HUES48 (cell line): ENCODE results near the gene C1QL3.

Source experiments
- H3K27ac ChIP-seq: one replicate; pipeline ENCODE4 v1.7.0; 2013; ENCODE audit warnings: low read depth, low read length, inconsistent platforms
- H3K27me3 ChIP-seq: 2 replicates; pipeline ENCODE4 v1.6.1; 2013; ENCODE audit warnings: mild to moderate bottlenecking, low read length; ENCODE audit not compliant: control insufficient read depth, insufficient read depth
- H3K36me3 ChIP-seq: 2 replicates; pipeline ENCODE4 v1.6.1; 2013; ENCODE audit warnings: low read length; ENCODE audit not compliant: control insufficient read depth, insufficient read depth
- H3K4me1 ChIP-seq: 2 replicates; pipeline ENCODE4 v1.6.1; 2013; ENCODE audit warnings: mild to moderate bottlenecking, low read length; ENCODE audit not compliant: control insufficient read depth, insufficient read depth
- H3K4me3 ChIP-seq: 2 replicates; pipeline ENCODE4 v1.5.1; 2013; ENCODE audit warnings: mild to moderate bottlenecking, low read depth, low read length
- H3K9ac ChIP-seq: 2 replicates; pipeline ENCODE4 v1.6.1; 2013; ENCODE audit warnings: mild to moderate bottlenecking, low read depth, low read length, moderate library complexity
- H3K9me3 ChIP-seq: 2 replicates; pipeline ENCODE4 v1.6.1; 2013; ENCODE audit warnings: low read length; ENCODE audit not compliant: control insufficient read depth, insufficient read depth

Gene C1QL3

DNA sequence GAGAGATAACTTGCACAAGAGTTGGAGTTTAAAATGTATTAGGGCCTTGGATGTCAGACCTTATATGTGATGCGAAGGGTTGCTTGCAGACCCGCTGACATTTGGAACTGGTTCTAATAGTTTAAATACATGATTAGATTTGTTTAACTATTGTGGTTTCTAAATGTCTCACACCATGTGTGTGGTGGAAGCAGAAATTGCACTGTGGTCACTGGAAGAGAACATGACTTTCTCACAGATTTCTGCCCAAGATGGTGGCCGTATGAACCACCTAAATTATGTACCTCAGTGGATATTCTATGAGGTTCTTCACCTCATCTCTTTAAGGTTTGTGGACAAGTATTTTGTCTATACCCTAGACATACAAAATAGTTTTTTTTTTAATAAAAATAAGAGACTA, 8.2 kb upstream of the C1QL3 start:
- no peak overlapping the region for H3K9ac ChIP-seq
- H3K27me3 ChIP-seq = 0 out of 2 replicates have a peak, but pooled peaks cover 2% of the 10 kb centered on the region
- H3K36me3 ChIP-seq = no peaks in the 10 kb centered on the region
- no peaks in the 10 kb centered on the region for H3K9me3 ChIP-seq
- no peak overlapping the region for H3K4me3 ChIP-seq
- peaks cover 15% of the 10 kb centered on the region for H3K4me1 ChIP-seq
- H3K27ac ChIP-seq = no peak overlapping the region

DNA sequence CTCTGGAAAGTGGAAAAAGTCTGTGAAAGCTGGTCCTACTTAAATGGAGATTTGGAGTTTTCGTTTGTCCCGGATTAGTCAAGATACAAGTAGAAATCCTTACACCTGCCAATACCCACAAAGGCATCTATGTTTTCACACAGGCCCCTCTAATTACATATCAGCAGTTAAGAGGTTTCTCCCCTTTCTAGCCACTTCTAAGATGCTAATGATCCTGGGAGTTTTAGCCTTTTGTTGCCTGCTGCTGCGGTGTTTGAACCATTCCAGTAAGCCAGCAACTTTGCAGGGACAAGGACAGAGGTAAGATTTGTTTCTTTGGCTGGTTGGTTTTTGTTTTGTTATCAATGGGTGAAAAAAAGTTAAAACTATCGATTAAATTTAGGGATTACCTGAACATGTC, 5.8 kb upstream of the C1QL3 start:
- no peak overlapping the region for H3K27ac ChIP-seq
- H3K27me3 ChIP-seq = peaks cover 26% of the 10 kb centered on the region
- H3K4me1 ChIP-seq = peaks cover 15% of the 10 kb centered on the region
- H3K36me3 ChIP-seq = no peaks in the 10 kb centered on the region
- H3K9ac ChIP-seq = no peak overlapping the region
- H3K4me3 ChIP-seq = no peak overlapping the region
- H3K9me3 ChIP-seq = no peaks in the 10 kb centered on the region

DNA sequence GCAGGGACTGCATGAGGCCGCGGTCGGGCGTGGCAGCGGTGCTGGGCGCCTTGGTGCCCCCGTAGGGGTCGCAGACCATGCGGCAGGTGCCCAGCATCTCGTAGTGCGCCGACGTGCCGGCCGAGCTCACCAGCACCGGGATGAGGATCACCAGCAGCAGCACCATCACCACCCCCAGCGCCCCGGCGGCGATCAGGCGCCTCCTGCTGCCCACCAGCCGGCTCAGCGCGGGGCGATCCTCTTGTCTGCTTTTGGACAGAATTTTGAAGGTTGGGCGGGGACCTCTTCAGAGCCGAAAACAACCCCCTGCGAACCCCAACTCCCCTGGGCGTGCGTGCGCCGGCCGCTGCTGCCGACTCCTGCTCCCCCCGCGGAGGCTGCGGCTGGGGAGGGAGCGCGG, 779 bp downstream of the C1QL3 start:
- H3K4me3 ChIP-seq = peak overlapping the region; percentile 66
- H3K36me3 ChIP-seq = no peaks in the 10 kb centered on the region
- H3K27me3 ChIP-seq = peaks cover 61% of the 10 kb centered on the region
- H3K9ac ChIP-seq = no peak overlapping the region
- no peaks in the 10 kb centered on the region for H3K9me3 ChIP-seq
- H3K4me1 ChIP-seq = peaks cover 11% of the 10 kb centered on the region; the same call in 1 of the 2 replicates
- H3K27ac ChIP-seq = no peak overlapping the region

DNA sequence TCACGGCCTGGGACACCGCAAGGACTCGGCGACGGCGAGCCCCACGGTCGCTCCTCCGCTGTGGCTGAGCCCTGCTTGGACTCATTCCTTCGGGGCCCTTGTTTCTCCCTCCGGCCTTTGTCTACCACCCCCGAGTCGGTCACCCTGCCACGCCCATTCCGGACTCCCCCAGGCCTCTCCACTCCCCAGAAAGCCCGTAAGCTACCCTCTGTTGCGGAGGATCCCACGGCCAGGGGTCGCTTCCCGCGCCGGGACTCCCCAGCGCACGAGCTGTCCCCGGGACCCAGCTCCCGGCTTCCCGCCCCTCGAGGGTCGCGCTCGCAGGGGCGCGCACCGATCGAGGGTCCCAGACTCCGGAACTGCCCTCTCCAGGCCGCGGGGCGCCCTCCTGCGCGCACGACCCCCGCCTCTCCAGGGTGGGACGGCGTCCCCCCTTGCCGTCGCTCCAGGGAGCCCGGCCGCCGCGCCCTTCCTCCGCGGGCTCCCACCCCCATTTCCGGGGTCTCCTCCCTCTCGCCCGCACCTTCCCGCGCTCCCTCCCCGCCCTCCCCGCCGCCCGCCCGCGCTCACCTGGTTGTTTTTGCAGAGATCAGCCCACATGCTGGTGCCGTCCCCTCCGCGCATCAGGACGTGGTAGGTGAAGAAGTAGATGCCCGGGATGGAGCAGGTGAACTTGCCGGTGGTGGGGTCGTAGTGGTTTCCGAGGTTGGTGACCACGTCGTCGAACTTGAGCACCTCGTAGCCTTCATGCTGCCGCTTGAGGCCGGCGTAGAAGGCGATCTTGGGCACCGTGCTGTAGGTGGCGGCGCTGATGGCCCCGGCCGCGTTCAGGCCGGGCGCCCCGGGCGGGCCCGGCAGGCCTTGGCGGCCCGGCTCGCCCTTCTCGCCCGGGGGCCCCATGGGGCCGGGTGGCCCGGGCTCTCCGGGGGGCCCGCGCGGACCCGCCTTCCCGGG, 1.5 kb downstream of the C1QL3 start:
- peak overlapping the region; percentile 3; the same call in 1 of the 2 replicates for H3K9ac ChIP-seq
- H3K36me3 ChIP-seq = no peaks in the 10 kb centered on the region
- H3K27ac ChIP-seq = no peak overlapping the region
- H3K27me3 ChIP-seq = peaks cover 61% of the 10 kb centered on the region
- H3K4me3 ChIP-seq = peak overlapping the region; percentile 66
- no peaks in the 10 kb centered on the region for H3K9me3 ChIP-seq
- H3K4me1 ChIP-seq = peaks cover 11% of the 10 kb centered on the region; the same call in 1 of the 2 replicates

DNA sequence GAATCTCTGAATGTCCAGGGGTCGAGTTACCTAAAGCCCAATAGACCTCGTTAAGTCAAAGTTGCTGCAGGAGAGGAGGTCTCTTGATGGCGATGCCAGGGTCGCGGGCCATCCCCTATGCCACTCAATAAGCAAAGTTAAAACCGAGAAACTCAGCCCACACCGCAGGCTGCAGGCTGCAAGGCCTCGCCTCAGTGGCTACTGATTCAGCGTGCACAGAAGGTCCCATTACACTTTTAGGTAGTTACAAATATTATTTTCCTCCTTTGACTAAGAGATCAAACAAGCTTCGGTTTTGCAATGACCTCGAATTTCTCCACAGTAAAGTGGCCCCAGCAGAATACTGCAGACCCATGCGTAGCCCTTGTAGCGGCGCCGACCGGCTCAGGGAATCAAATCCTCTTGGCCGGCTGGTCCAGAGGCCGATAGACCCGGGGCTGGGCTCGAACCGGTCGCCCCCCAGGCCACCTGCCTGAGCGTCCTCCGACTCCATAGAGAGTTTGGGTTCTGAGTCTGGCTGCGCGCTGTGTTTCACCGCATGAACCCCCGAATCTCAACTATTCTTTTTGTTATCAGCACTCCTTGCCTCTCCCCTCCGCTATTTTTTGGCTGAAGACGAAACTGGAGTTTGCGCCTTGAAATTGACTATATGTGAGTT, 2.3 kb downstream of the C1QL3 start:
- H3K9ac ChIP-seq = peak overlapping the region; percentile 3; the same call in 1 of the 2 replicates
- H3K27ac ChIP-seq = no peak overlapping the region
- peak overlapping the region; percentile 66 for H3K4me3 ChIP-seq
- H3K27me3 ChIP-seq = peaks cover 57% of the 10 kb centered on the region
- peaks cover 11% of the 10 kb centered on the region; the same call in 1 of the 2 replicates for H3K4me1 ChIP-seq
- H3K36me3 ChIP-seq = no peaks in the 10 kb centered on the region
- H3K9me3 ChIP-seq = no peaks in the 10 kb centered on the region

DNA sequence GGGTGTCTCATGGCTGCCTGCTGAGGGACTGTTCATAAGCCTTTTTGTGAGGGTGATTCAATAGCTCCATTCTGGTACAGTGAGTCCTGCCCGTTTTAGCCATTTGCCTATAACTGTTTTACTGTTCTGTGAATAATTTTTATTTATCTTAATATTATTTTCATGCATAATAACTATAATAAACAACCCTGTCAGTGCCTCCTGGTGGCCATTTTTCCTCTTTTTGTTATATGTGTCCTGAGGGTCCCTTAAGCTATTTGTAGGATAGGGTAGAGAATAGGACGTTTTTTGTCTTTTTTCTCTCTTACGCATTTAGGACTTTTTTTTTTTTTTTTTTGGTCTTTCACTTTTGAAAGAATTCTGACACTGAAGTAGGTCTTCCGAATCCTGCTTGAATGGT, 2.9 kb downstream of the C1QL3 start:
- Histone ChIP-seq H3K36me3 (no peaks in the 10 kb centered on the region), H3K9ac (no peak overlapping the region), H3K27ac (no peak overlapping the region), H3K4me1 (peaks cover 11% of the 10 kb centered on the region; the same call in 1 of the 2 replicates), H3K4me3 (0 out of 2 replicates have a peak overlapping the region, but pooled peaks have one; percentile 66), H3K9me3 (no peaks in the 10 kb centered on the region), H3K27me3 (peaks cover 51% of the 10 kb centered on the region)

DNA sequence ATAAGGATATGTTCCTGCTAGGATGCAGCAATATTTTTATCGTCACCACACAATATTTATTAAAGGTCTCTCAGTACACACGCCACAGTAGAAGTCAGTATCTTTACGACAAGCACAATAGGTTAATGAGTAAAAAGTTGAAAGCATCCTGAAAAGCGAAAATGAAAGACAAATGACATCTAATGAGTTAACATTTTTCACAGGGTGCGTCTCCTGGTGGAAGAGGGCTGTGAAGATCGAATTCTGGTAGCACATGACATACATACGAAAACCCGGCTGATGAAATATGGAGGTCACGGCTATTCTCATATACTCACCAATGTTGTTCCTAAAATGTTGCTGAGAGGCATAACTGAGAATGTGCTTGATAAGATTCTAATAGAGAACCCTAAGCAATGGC, 10.8 kb downstream of the C1QL3 start:
- Histone ChIP-seq H3K4me1 (no peaks in the 10 kb centered on the region), H3K27me3 (no peaks in the 10 kb centered on the region), H3K36me3 (no peaks in the 10 kb centered on the region), H3K9me3 (no peaks in the 10 kb centered on the region), H3K9ac (no peak overlapping the region), H3K27ac (no peak overlapping the region), H3K4me3 (no peak overlapping the region)

DNA sequence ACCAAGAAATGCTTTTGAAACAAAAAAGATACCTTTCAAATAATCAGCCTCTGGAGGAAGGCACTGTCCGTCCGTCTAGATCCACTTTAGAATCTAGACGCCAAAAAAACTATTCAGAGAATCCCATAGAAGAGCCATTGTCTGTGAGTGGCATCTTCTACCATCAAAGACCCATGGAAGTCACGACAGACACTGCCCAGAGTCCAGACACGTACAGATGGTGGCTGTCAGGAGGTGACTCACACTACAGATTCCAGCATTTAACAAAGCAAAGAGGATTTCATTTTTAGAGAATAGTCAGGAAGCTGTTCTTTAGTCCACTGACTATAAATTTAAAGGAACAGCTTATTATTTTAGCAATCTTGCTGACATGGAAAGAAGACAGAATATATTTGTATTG, 11.7 kb downstream of the C1QL3 start:
- no peaks in the 10 kb centered on the region for H3K4me1 ChIP-seq
- H3K27ac ChIP-seq = no peak overlapping the region
- H3K27me3 ChIP-seq = no peaks in the 10 kb centered on the region
- no peaks in the 10 kb centered on the region for H3K9me3 ChIP-seq
- no peak overlapping the region for H3K4me3 ChIP-seq
- H3K36me3 ChIP-seq = no peaks in the 10 kb centered on the region
- no peak overlapping the region for H3K9ac ChIP-seq

DNA sequence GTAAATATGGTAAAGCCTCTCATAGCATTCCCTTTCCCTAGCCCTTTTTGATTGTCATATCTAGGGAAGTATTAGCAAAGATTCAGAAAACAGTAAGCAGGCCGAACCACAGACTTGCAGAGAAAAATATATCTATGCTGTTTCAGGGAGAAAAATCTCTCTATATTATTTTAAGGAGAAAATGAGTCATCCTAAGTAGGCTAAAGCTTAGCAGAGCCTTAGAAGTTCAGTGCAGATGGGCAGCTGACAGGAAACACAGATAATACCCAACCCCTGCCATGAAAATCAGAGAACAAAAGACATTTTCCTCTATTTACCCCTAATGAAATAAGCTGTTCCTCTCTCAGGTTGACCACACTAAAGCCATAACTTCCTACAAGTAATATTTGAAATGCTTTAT, 16.5 kb downstream of the C1QL3 start:
- H3K9ac ChIP-seq = no peak overlapping the region
- H3K27ac ChIP-seq = no peak overlapping the region
- no peaks in the 10 kb centered on the region for H3K9me3 ChIP-seq
- no peaks in the 10 kb centered on the region for H3K27me3 ChIP-seq
- H3K36me3 ChIP-seq = no peaks in the 10 kb centered on the region
- H3K4me1 ChIP-seq = no peaks in the 10 kb centered on the region
- no peak overlapping the region for H3K4me3 ChIP-seq

DNA sequence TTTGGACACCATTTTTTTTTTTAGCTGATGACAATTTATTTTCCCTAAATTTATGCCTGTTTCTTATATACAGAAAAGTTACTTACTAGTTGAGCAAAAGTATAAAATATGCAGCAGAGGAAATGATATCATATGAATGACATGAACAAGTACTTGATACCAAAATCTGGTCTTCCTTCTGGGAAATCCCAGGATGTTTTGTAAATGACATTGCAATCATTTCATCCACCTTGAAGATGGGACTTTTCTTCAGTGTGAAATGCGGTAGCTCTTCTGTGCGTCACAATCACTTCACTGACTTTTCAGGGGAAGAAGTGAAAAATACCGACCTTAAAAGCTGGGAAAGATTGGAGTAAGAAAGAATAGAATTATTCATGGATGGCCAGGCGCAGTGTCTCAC, 23.8 kb downstream of the C1QL3 start:
- H3K4me1 ChIP-seq = no peaks in the 10 kb centered on the region
- no peak overlapping the region for H3K27ac ChIP-seq
- no peak overlapping the region for H3K9ac ChIP-seq
- H3K27me3 ChIP-seq = no peaks in the 10 kb centered on the region
- H3K4me3 ChIP-seq = no peak overlapping the region
- no peaks in the 10 kb centered on the region for H3K36me3 ChIP-seq
- H3K9me3 ChIP-seq = no peaks in the 10 kb centered on the region
